GM12878 (cell line): ENCODE data around the gene SLC25A33. TPM values are rescaled to one million over a fixed set of nuclear protein-coding genes. Genes with fewer than 3 reads are reported as not detected.

Source experiments
- BMI1 ChIP-seq: fragments of 450-650 bp; IDR thresholded peaks from 2 replicates; pipeline ENCODE4 v1.6.1; 2016; ENCODE audit warnings: mild to moderate bottlenecking, moderate library complexity, borderline replicate concordance
- CHD2 ChIP-seq: IDR thresholded peaks from 2 replicates; pipeline ENCODE4 v1.6.1; 2011; ENCODE audit warnings: low read depth, low read length, improper control_type of control experiment, borderline replicate concordance
- CREB1 ChIP-seq: IDR thresholded peaks from 2 replicates; pipeline ENCODE4 v1.6.1; 2012; ENCODE audit warnings: low read depth, mild to moderate bottlenecking, inconsistent platforms
- E2F8 ChIP-seq: fragments of 450-650 bp; IDR thresholded peaks from 2 replicates; pipeline ENCODE4 v1.6.1; 2018; ENCODE audit warnings: mild to moderate bottlenecking, low read depth, moderate library complexity; ENCODE audit not compliant: partially characterized antibody
- EGR1 ChIP-seq, 2 experiments: IDR thresholded peaks; 1 replicate in 1 of 2; 2 replicates in 1 of 2; pipeline ENCODE4 v1.6.1; 2011 to 2012; ENCODE audit warnings: low read depth in 2 of 2, low read length in 2 of 2, borderline replicate concordance in 1 of 2, mild to moderate bottlenecking in 1 of 2, moderate library complexity in 1 of 2
- HDAC6 ChIP-seq: fragments of 200-600 bp; sonication (generic); IDR thresholded peaks from one replicate; pipeline ENCODE4 v1.8.0; 2017; ENCODE audit warnings: antibody characterized with exemption; ENCODE audit not compliant: unreplicated experiment
- HDGF ChIP-seq: fragments of 450-650 bp; IDR thresholded peaks from 2 replicates; pipeline ENCODE4 v1.6.1; 2016; ENCODE audit warnings: antibody characterized with exemption
- JUND ChIP-seq: IDR thresholded peaks from 2 replicates; pipeline ENCODE4 v1.6.1; 2012; ENCODE audit warnings: low read depth, mild to moderate bottlenecking, low read length, improper control_type of control experiment, moderate library complexity
- MXI1 ChIP-seq: fragments of 150-350 bp; IDR thresholded peaks from 2 replicates; pipeline ENCODE4 v1.6.1; 2011; ENCODE audit warnings: low read depth, mild to moderate bottlenecking, inconsistent platforms, low read length, improper control_type of control experiment
- PAX5 ChIP-seq: IDR thresholded peaks from 2 replicates; pipeline ENCODE4 v1.6.1; 2011; ENCODE audit warnings: low read depth, low read length, borderline replicate concordance
- PKNOX1 ChIP-seq: fragments of 450-650 bp; IDR thresholded peaks from 2 replicates; pipeline ENCODE4 v1.6.1; 2016; ENCODE audit warnings: mild to moderate bottlenecking
- POLR2A ChIP-seq: IDR thresholded peaks from 2 replicates; pipeline ENCODE4 v1.6.1; 2011; ENCODE audit warnings: low read depth, mild to moderate bottlenecking, low read length
- POLR2AphosphoS5 ChIP-seq: IDR thresholded peaks from 2 replicates; pipeline ENCODE4 v1.6.1; 2011; ENCODE audit warnings: mild to moderate bottlenecking, low read length, inconsistent platforms
- RAD51 ChIP-seq: fragments of 450-650 bp; IDR thresholded peaks from 2 replicates; pipeline ENCODE4 v1.6.1; 2016; ENCODE audit warnings: moderate library complexity, mild to moderate bottlenecking, inconsistent platforms
- RB1 ChIP-seq: fragments of 450-650 bp; formaldehyde crosslinking; IDR thresholded peaks from 2 replicates; pipeline ENCODE4 v1.6.1; 2017; ENCODE audit warnings: mild to moderate bottlenecking, borderline replicate concordance
- RFX5 ChIP-seq: IDR thresholded peaks from 2 replicates; pipeline ENCODE4 v1.6.1; 2011; ENCODE audit warnings: low read depth, low read length, improper control_type of control experiment
- SP1 ChIP-seq: IDR thresholded peaks from one replicate; pipeline ENCODE4 v1.6.1; 2011; ENCODE audit warnings: low read depth, low read length
- SUZ12 ChIP-seq: fragments of 200-600 bp; sonication (generic); IDR thresholded peaks from one replicate; pipeline ENCODE4 v1.6.1; 2018; ENCODE audit warnings: antibody characterized with exemption, mild to moderate bottlenecking; ENCODE audit not compliant: unreplicated experiment
- YBX1 ChIP-seq: fragments of 450-650 bp; IDR thresholded peaks from 2 replicates; pipeline ENCODE4 v1.6.1; 2016; ENCODE audit warnings: antibody characterized with exemption
- YY1 ChIP-seq: IDR thresholded peaks from 2 replicates; pipeline ENCODE4 v1.6.1; 2011; ENCODE audit warnings: low read depth, mild to moderate bottlenecking, low read length
- ZSCAN29 ChIP-seq: fragments of 450-650 bp; IDR thresholded peaks from 2 replicates; pipeline ENCODE4 v1.6.1; 2017; ENCODE audit warnings: mild to moderate bottlenecking, moderate library complexity
- polyA plus RNA-seq, 11 experiments: library from polyadenylated mRNA; depleted of rRNA in 4 of 11; unstranded in 6 of 11; stranded (reverse) in 5 of 11; fragments of >200 nt; fragmentation: Nextera tagmentation in 4 of 11; fragmentation: Illumina TruSeq in 1 of 11; extraction: Ambion mirVana in 4 of 11; extraction: Trizol in 1 of 11; gene quantifications; 1 replicate in 1 of 11; 2 replicates in 10 of 11; pipeline versions ENCODE4 v1.2.1 to v1.2.3, GENCODE V29; 2011 to 2016; ENCODE audit warnings: inconsistent platforms in 2 of 11, missing spikeins in 2 of 11, low read depth in 1 of 11
- total RNA-seq, 4 experiments: library from RNA; depleted of rRNA in 3 of 4; stranded (reverse); fragments of >200 nt in 3 of 4; fragmentation: Illumina TruSeq in 1 of 4; extraction: Trizol in 1 of 4; gene quantifications; 2 replicates each; pipeline versions ENCODE4 v1.2.1 to v1.2.3, GENCODE V29; 2013 to 2021
- TF ChIP-seq, protein P1 (sequence below): fragments of 450-650 bp; IDR thresholded peaks from 2 replicates; pipeline ENCODE4 v1.6.1; 2017; ENCODE audit warnings: mild to moderate bottlenecking, moderate library complexity
- TF ChIP-seq, protein P2 (sequence below): IDR thresholded peaks from 2 replicates; pipeline ENCODE4 v1.6.1; 2011; ENCODE audit warnings: low read depth, low read length, improper control_type of control experiment, borderline replicate concordance

Gene SLC25A33
- total and polyA plus RNA-seq, 10 of the 15 experiments (the other 5 are each of a cell fraction or from before 2014, with no cell fraction given): 1.7 to 11.2 (median 8.4) TPM

GRCh38 chr1:9539165-9539828 lies at the start of gene SLC25A33 (continued):
- TF ChIP-seq PKNOX1 (peak; percentile 94), SUZ12 (no peak), ZSCAN29 (0 out of 2 replicates have a peak, but pooled peaks have one; percentile 14), POLR2AphosphoS5 (peak; percentile 87), PAX5 (peak; percentile 61; the same call in 1 of the 2 replicates), E2F8 (no peak), RB1 (0 out of 2 replicates have a peak, but pooled peaks have one; percentile 69), RAD51 (peak; percentile 62; the same call in 1 of the 2 replicates), YBX1 (no peak), POLR2A (peak; percentile 83), BMI1 (no peak), JUND (no peak), EGR1 (IDR thresholded peaks at IDR 0.05; ENCODE audit: borderline replicate concordance in 1 of 2, low read depth in 2 of 2, low read length in 2 of 2) (peak in 1 of 2 experiments; percentile 6; a peak in 1 of 3 replicates), HDAC6 (peak; percentile 75), YY1 (peak; percentile 60), CREB1 (peak; percentile 96), SP1 (peak; percentile 87), RFX5 (peak; percentile 36; the same call in 1 of the 2 replicates), CHD2 (peak; percentile 92), MXI1 (peak; percentile 78), HDGF (peak; percentile 59; the same call in 1 of the 2 replicates)
- TF ChIP-seq, protein P1, sequence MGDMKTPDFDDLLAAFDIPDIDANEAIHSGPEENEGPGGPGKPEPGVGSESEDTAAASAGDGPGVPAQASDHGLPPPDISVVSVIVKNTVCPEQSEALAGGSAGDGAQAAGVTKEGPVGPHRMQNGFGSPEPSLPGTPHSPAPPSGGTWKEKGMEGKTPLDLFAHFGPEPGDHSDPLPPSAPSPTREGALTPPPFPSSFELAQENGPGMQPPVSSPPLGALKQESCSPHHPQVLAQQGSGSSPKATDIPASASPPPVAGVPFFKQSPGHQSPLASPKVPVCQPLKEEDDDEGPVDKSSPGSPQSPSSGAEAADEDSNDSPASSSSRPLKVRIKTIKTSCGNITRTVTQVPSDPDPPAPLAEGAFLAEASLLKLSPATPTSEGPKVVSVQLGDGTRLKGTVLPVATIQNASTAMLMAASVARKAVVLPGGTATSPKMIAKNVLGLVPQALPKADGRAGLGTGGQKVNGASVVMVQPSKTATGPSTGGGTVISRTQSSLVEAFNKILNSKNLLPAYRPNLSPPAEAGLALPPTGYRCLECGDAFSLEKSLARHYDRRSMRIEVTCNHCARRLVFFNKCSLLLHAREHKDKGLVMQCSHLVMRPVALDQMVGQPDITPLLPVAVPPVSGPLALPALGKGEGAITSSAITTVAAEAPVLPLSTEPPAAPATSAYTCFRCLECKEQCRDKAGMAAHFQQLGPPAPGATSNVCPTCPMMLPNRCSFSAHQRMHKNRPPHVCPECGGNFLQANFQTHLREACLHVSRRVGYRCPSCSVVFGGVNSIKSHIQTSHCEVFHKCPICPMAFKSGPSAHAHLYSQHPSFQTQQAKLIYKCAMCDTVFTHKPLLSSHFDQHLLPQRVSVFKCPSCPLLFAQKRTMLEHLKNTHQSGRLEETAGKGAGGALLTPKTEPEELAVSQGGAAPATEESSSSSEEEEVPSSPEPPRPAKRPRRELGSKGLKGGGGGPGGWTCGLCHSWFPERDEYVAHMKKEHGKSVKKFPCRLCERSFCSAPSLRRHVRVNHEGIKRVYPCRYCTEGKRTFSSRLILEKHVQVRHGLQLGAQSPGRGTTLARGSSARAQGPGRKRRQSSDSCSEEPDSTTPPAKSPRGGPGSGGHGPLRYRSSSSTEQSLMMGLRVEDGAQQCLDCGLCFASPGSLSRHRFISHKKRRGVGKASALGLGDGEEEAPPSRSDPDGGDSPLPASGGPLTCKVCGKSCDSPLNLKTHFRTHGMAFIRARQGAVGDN: peak; percentile 71
- TF ChIP-seq, protein P2, sequence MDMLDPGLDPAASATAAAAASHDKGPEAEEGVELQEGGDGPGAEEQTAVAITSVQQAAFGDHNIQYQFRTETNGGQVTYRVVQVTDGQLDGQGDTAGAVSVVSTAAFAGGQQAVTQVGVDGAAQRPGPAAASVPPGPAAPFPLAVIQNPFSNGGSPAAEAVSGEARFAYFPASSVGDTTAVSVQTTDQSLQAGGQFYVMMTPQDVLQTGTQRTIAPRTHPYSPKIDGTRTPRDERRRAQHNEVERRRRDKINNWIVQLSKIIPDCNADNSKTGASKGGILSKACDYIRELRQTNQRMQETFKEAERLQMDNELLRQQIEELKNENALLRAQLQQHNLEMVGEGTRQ: peak; percentile 72
